Tibial nerve (tissue), 3 donors: Measurements from ENCODE around the gene ACOT6.
"Not testable (repeated sequence)": the region's sequence is repeated elsewhere in the genome, so short reads cannot be mapped to it uniquely, and the experiment has no call there.

Experiments used
- POLR2A ChIP-seq, 2 donors: fragments of 450-650 bp; IDR thresholded peaks; one replicate each; pipeline ENCODE4 v1.6.1; 2017; ENCODE audit warnings: antibody characterized with exemption in 2 of 2, mild to moderate bottlenecking in 2 of 2, moderate library complexity in 2 of 2
- TF ChIP-seq, protein P1 (sequence below), 5 experiments: fragments of 200-600 bp in 3 of 5; fragments of 450-650 bp in 2 of 5; sonication (generic) in 3 of 5; IDR thresholded peaks; one replicate each; pipeline ENCODE4 v1.5.1; 2016 to 2019; ENCODE audit warnings: antibody characterized with exemption in 5 of 5, mild to moderate bottlenecking in 3 of 5, moderate library complexity in 2 of 5

DNA sequence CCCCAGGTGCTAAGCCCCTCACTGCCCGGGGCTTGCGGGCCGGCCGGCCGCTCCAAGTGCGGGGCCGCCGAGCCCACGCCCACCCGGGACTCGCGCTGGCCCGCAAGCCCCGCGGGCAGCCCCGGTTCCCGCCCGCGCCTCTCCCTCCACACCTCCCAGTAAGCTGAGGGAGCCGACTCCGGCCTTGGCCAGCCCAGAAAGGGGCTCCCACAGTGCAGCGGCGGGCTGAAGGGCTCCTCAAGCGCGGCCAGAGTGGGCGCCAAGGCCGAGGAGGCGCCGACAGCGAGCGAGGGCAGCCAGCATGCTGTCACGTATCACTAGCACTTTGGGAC, 21.7 kb upstream of the ACOT6 start:
- TF ChIP-seq, protein P1, sequence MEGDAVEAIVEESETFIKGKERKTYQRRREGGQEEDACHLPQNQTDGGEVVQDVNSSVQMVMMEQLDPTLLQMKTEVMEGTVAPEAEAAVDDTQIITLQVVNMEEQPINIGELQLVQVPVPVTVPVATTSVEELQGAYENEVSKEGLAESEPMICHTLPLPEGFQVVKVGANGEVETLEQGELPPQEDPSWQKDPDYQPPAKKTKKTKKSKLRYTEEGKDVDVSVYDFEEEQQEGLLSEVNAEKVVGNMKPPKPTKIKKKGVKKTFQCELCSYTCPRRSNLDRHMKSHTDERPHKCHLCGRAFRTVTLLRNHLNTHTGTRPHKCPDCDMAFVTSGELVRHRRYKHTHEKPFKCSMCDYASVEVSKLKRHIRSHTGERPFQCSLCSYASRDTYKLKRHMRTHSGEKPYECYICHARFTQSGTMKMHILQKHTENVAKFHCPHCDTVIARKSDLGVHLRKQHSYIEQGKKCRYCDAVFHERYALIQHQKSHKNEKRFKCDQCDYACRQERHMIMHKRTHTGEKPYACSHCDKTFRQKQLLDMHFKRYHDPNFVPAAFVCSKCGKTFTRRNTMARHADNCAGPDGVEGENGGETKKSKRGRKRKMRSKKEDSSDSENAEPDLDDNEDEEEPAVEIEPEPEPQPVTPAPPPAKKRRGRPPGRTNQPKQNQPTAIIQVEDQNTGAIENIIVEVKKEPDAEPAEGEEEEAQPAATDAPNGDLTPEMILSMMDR (IDR thresholded peaks at IDR 0.05) = not testable (repeated sequence)
- not testable (repeated sequence) for TF ChIP-seq POLR2A (IDR thresholded peaks at IDR 0.05)
